GM23338 (cell line): ENCODE results near the gene PPP1R13L.
"Not testable (repeated sequence)": the region's sequence is repeated elsewhere in the genome, so short reads cannot be mapped to it uniquely, and the experiment has no call there.

Source experiments
- CREB1 ChIP-seq: fragments of 250-450 bp; sonication (Bioruptor Pico); IDR thresholded peaks from 2 replicates; pipeline ENCODE4 v1.5.0; 2020; ENCODE audit warnings: low read depth, mild to moderate bottlenecking, moderate library complexity
- CTCF ChIP-seq, 2 experiments: fragments of 200-600 bp in 1 of 2; sonication (generic) in 1 of 2; conservative IDR thresholded peaks; 2 replicates each; pipeline versions ENCODE4 v1.5.1 to v1.6.1; 2016 to 2017; ENCODE audit warnings: antibody characterized with exemption in 2 of 2, low read depth in 2 of 2, mild to moderate bottlenecking in 2 of 2, moderate library complexity in 1 of 2
- ETS1 ChIP-seq: IDR thresholded peaks from 2 replicates; pipeline ENCODE4 v1.6.1; 2016; ENCODE audit warnings: antibody characterized with exemption
- EZH2 ChIP-seq: fragments of 200-600 bp; sonication (generic); IDR thresholded peaks from one replicate; pipeline ENCODE4 v1.8.0; 2017; ENCODE audit warnings: antibody characterized with exemption, mild to moderate bottlenecking, low read depth; ENCODE audit not compliant: unreplicated experiment
- EZH2phosphoT487 ChIP-seq: fragments of 200-600 bp; sonication (generic); IDR thresholded peaks from one replicate; pipeline ENCODE4 v1.8.1; 2018; ENCODE audit warnings: antibody characterized with exemption; ENCODE audit not compliant: unreplicated experiment
- POLR2AphosphoS5 ChIP-seq: IDR thresholded peaks from 2 replicates; pipeline ENCODE4 v1.6.1; 2016; ENCODE audit warnings: antibody characterized with exemption, low read depth
- REST ChIP-seq: IDR thresholded peaks from one replicate; pipeline ENCODE4 v1.6.1; 2018; ENCODE audit warnings: antibody characterized with exemption; ENCODE audit not compliant: unreplicated experiment
- ZNF331 ChIP-seq: fragments of 250-450 bp; sonication (Bioruptor Pico); IDR thresholded peaks from 2 replicates; pipeline ENCODE4 v1.5.0; 2020; ENCODE audit warnings: low read depth, mild to moderate bottlenecking, moderate library complexity

- TF ChIP-seq CTCF (conservative IDR thresholded peaks at IDR 0.05; ENCODE audit: low read depth in 2 of 2); POLR2AphosphoS5; REST; EZH2; CREB1 (CRISPR knock-in tag); ZNF331 (CRISPR knock-in tag); ETS1; EZH2phosphoT487: not testable (repeated sequence)
Observed at GRCh38 chr19:45334881-45335280, 70.0 kb downstream of the PPP1R13L start.
